ENCODE results near the gene ABCC2.

DNA sequence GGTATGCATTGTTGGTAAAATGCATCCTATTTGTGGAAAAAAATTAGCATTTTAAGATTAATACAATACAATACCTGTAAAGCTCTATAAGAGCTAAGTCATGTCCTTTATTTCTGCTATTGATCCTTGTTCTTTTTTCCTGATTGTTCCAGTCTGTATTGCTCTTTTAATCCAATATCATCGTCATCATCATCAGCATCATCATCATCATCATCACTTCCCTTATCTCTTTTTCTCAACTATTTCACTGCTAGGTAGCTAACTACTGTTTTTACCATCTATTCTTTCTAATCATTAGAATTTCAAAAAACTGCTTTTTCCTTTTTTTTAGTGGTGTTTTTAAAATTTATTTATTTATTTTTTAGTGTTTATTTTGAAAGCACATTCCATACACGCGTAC, 71.2 kb downstream of the ABCC2 start:
- TF ChIP-seq, protein P1, sequence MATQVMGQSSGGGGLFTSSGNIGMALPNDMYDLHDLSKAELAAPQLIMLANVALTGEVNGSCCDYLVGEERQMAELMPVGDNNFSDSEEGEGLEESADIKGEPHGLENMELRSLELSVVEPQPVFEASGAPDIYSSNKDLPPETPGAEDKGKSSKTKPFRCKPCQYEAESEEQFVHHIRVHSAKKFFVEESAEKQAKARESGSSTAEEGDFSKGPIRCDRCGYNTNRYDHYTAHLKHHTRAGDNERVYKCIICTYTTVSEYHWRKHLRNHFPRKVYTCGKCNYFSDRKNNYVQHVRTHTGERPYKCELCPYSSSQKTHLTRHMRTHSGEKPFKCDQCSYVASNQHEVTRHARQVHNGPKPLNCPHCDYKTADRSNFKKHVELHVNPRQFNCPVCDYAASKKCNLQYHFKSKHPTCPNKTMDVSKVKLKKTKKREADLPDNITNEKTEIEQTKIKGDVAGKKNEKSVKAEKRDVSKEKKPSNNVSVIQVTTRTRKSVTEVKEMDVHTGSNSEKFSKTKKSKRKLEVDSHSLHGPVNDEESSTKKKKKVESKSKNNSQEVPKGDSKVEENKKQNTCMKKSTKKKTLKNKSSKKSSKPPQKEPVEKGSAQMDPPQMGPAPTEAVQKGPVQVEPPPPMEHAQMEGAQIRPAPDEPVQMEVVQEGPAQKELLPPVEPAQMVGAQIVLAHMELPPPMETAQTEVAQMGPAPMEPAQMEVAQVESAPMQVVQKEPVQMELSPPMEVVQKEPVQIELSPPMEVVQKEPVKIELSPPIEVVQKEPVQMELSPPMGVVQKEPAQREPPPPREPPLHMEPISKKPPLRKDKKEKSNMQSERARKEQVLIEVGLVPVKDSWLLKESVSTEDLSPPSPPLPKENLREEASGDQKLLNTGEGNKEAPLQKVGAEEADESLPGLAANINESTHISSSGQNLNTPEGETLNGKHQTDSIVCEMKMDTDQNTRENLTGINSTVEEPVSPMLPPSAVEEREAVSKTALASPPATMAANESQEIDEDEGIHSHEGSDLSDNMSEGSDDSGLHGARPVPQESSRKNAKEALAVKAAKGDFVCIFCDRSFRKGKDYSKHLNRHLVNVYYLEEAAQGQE (IDR thresholded peaks at IDR 0.05; ENCODE audit: insufficient read depth in 1 of 2, low read depth in 2 of 2, low read length in 1 of 2): no peak
- TF ChIP-seq, protein P2, sequence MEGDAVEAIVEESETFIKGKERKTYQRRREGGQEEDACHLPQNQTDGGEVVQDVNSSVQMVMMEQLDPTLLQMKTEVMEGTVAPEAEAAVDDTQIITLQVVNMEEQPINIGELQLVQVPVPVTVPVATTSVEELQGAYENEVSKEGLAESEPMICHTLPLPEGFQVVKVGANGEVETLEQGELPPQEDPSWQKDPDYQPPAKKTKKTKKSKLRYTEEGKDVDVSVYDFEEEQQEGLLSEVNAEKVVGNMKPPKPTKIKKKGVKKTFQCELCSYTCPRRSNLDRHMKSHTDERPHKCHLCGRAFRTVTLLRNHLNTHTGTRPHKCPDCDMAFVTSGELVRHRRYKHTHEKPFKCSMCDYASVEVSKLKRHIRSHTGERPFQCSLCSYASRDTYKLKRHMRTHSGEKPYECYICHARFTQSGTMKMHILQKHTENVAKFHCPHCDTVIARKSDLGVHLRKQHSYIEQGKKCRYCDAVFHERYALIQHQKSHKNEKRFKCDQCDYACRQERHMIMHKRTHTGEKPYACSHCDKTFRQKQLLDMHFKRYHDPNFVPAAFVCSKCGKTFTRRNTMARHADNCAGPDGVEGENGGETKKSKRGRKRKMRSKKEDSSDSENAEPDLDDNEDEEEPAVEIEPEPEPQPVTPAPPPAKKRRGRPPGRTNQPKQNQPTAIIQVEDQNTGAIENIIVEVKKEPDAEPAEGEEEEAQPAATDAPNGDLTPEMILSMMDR (IDR thresholded peaks at IDR 0.05): no peak
- no peak for TF ChIP-seq POLR2AphosphoS5 (IDR thresholded peaks at IDR 0.05; ENCODE audit: low read depth, low read length)
